DND-41 (cell line): ENCODE measurements around the gene WDFY3.

ENCODE experiments used
- ATAC-seq: fragments of 200-7000 bp; cut with Tn5 transposase; 3 replicates; pipeline ENCODE4 v1.9.1; 2021; ENCODE audit warnings: low read depth; ENCODE audit not compliant: insufficient read depth
- DNase-seq: peaks from one replicate; pipeline ENCODE4 v3.0.0-alpha.2; 2020
- H2AFZ ChIP-seq: 2 replicates; pipeline ENCODE4 v1.6.0; 2012; ENCODE audit warnings: low read depth, low read length
- H3K27ac ChIP-seq: 2 replicates; pipeline ENCODE4 v1.5.1; 2012; ENCODE audit warnings: low read length, inconsistent platforms
- H3K27me3 ChIP-seq: fragments of 200-600 bp; sonication (generic); 2 replicates; pipeline ENCODE4 v1.6.0; 2012; ENCODE audit warnings: low read length, mild to moderate bottlenecking, inconsistent platforms; ENCODE audit not compliant: insufficient read depth, poor library complexity
- H3K36me3 ChIP-seq: 2 replicates; pipeline ENCODE4 v1.5.1; 2012; ENCODE audit warnings: low read length, inconsistent platforms; ENCODE audit not compliant: insufficient read depth
- H3K4me1 ChIP-seq: 2 replicates; pipeline ENCODE4 v1.5.1; 2012; ENCODE audit warnings: mild to moderate bottlenecking, low read length; ENCODE audit not compliant: insufficient read depth
- H3K4me2 ChIP-seq: 2 replicates; pipeline ENCODE4 v1.6.0; 2012; ENCODE audit warnings: mild to moderate bottlenecking, moderate library complexity, low read length, inconsistent platforms; ENCODE audit not compliant: insufficient read depth
- H3K4me3 ChIP-seq, 2 experiments: fragments of 200-600 bp in 1 of 2; shearing (Covaris generic) in 1 of 2; 2 replicates each; pipeline ENCODE4 v1.5.1; 2012 to 2016; ENCODE audit warnings: inconsistent platforms in 2 of 2, low read length in 2 of 2, mild to moderate bottlenecking in 2 of 2, low read depth in 1 of 2, moderate library complexity in 1 of 2
- H3K79me2 ChIP-seq: 2 replicates; pipeline ENCODE4 v1.6.0; 2012; ENCODE audit warnings: low read length, inconsistent platforms; ENCODE audit not compliant: insufficient read depth
- H3K9ac ChIP-seq: 2 replicates; pipeline ENCODE4 v1.6.0; 2012; ENCODE audit warnings: low read depth, mild to moderate bottlenecking, inconsistent platforms, low read length, moderate library complexity
- H3K9me3 ChIP-seq: 2 replicates; pipeline ENCODE4 v1.5.1; 2012; ENCODE audit warnings: low read length, moderate library complexity, mild to moderate bottlenecking, inconsistent platforms; ENCODE audit not compliant: insufficient read depth, severe bottlenecking
- H4K20me1 ChIP-seq: 2 replicates; pipeline ENCODE4 v1.6.0; 2012; ENCODE audit warnings: low read length; ENCODE audit not compliant: insufficient read depth
- CTCF ChIP-seq: IDR thresholded peaks from 2 replicates; pipeline ENCODE4 v1.5.1; 2012; ENCODE audit warnings: borderline replicate concordance, low read length, moderate library complexity, mild to moderate bottlenecking; ENCODE audit not compliant: poor library complexity, severe bottlenecking; ENCODE audit errors: extremely low read depth
- EZH2 ChIP-seq: IDR thresholded peaks from 3 replicates; pipeline ENCODE4 v1.6.1; 2012; ENCODE audit warnings: borderline replicate concordance, low read depth, mild to moderate bottlenecking, moderate library complexity, low read length, inconsistent platforms; ENCODE audit not compliant: severe bottlenecking

The WDFY3 gene

GRCh38 chr4:84958434-84958833 lies 8.1 kb downstream of the WDFY3 start:
- no peak overlapping the region for H3K9ac ChIP-seq
- no peak overlapping the region for H3K27ac ChIP-seq
- H3K79me2 ChIP-seq: no peaks in the 10 kb centered on the region
- H3K36me3 ChIP-seq: no peaks in the 10 kb centered on the region
- no peak for TF ChIP-seq EZH2
- TF ChIP-seq CTCF: no peak
- DNase-seq (no peak), ATAC-seq (no peak)
- H3K4me3 ChIP-seq: no peak overlapping the region
- H4K20me1 ChIP-seq: no peaks in the 10 kb centered on the region
- H3K4me2 ChIP-seq: no peak overlapping the region
- no peak overlapping the region for H2AFZ ChIP-seq
- H3K9me3 ChIP-seq: no peaks in the 10 kb centered on the region
- no peaks in the 10 kb centered on the region for H3K27me3 ChIP-seq
- no peaks in the 10 kb centered on the region for H3K4me1 ChIP-seq

GRCh38 chr4:84957514-84958420 lies 8.7 kb downstream of the WDFY3 start:
- Histone ChIP-seq H3K27ac (no peak overlapping the region), H3K36me3 (no peaks in the 10 kb centered on the region), H3K9ac (no peak overlapping the region), H3K27me3 (no peaks in the 10 kb centered on the region), H3K4me1 (no peaks in the 10 kb centered on the region), H3K79me2 (no peaks in the 10 kb centered on the region), H3K9me3 (no peaks in the 10 kb centered on the region), H4K20me1 (no peaks in the 10 kb centered on the region), H3K4me2 (no peak overlapping the region), H3K4me3 (no peak overlapping the region), H2AFZ (no peak overlapping the region)
- no peak for TF ChIP-seq EZH2
- no peak for TF ChIP-seq CTCF
- ATAC-seq (no peak), DNase-seq (no peak)

GRCh38 chr4:84956014-84956413 lies 10.5 kb downstream of the WDFY3 start:
- no peaks in the 10 kb centered on the region for H3K36me3 ChIP-seq
- no peaks in the 10 kb centered on the region for H3K4me1 ChIP-seq
- H4K20me1 ChIP-seq: no peaks in the 10 kb centered on the region
- no peak for TF ChIP-seq EZH2
- TF ChIP-seq CTCF: no peak
- ATAC-seq: no peak
- H3K27ac ChIP-seq: no peak overlapping the region
- H3K9me3 ChIP-seq: no peaks in the 10 kb centered on the region
- H2AFZ ChIP-seq: no peak overlapping the region
- H3K27me3 ChIP-seq: no peaks in the 10 kb centered on the region
- DNase-seq: no peak
- H3K79me2 ChIP-seq: no peaks in the 10 kb centered on the region
- no peak overlapping the region for H3K4me3 ChIP-seq
- H3K4me2 ChIP-seq: no peak overlapping the region
- H3K9ac ChIP-seq: no peak overlapping the region
